ENCODE results near the gene OR2T1. TPM values are rescaled to one million over a fixed set of nuclear protein-coding genes. Genes with fewer than 3 reads are reported as not detected.

Gene OR2T1
- total and polyA plus RNA-seq, 4 experiments from 2014 or later, result not detected

Other genes with a start within 250 kb of the OR2T1 start
- not detected for gene OR2M2, start 228.2 kb upstream of the OR2T1 start, total RNA-seq
- not detected for gene OR2M2, start 228.2 kb upstream of the OR2T1 start, polyA plus RNA-seq
- not detected for gene OR2M3, start 205.8 kb upstream of the OR2T1 start, total RNA-seq
- gene OR2M3, start 205.8 kb upstream of the OR2T1 start, polyA plus RNA-seq, result not detected
- not detected for gene OR2M4, start 171.6 kb upstream of the OR2T1 start, total RNA-seq
- not detected for gene OR2M4, start 171.6 kb upstream of the OR2T1 start, polyA plus RNA-seq
- gene OR2T33, start 125.1 kb upstream of the OR2T1 start, total RNA-seq, result not detected
- gene OR2T33, start 125.1 kb upstream of the OR2T1 start, polyA plus RNA-seq, result not detected
- not detected for gene OR2T12, start 99.6 kb upstream of the OR2T1 start, total RNA-seq
- not detected for gene OR2T12, start 99.6 kb upstream of the OR2T1 start, polyA plus RNA-seq
- gene OR2M7, start 78.5 kb upstream of the OR2T1 start, total RNA-seq, result not detected
- gene OR2M7, start 78.5 kb upstream of the OR2T1 start, polyA plus RNA-seq, result not detected
- gene OR14C36, start 54.3 kb upstream of the OR2T1 start, total RNA-seq, result not detected
- gene OR14C36, start 54.3 kb upstream of the OR2T1 start, polyA plus RNA-seq, result not detected
- gene OR2T4, start 41.4 kb upstream of the OR2T1 start, total RNA-seq, result not detected
- gene OR2T4, start 41.4 kb upstream of the OR2T1 start, polyA plus RNA-seq, result not detected
- gene OR2T6, start 27.3 kb upstream of the OR2T1 start, total RNA-seq, result not detected
- gene OR2T6, start 27.3 kb upstream of the OR2T1 start, polyA plus RNA-seq, result not detected
- gene OR2T2, start 42.6 kb downstream of the OR2T1 start, total RNA-seq, result not detected
- not detected for gene OR2T2, start 42.6 kb downstream of the OR2T1 start, polyA plus RNA-seq
- gene OR2T3, start 70.3 kb downstream of the OR2T1 start, total RNA-seq, result not detected
- not detected for gene OR2T3, start 70.3 kb downstream of the OR2T1 start, polyA plus RNA-seq
- not detected for gene OR2T5, start 85.5 kb downstream of the OR2T1 start, total RNA-seq
- gene OR2T5, start 85.5 kb downstream of the OR2T1 start, polyA plus RNA-seq, result not detected
- not detected for gene OR2G6, start 105.0 kb downstream of the OR2T1 start, total RNA-seq
- not detected for gene OR2G6, start 105.0 kb downstream of the OR2T1 start, polyA plus RNA-seq
- not detected for gene OR2T29, start 159.7 kb downstream of the OR2T1 start, total RNA-seq
- gene OR2T29, start 159.7 kb downstream of the OR2T1 start, polyA plus RNA-seq, result not detected
- not detected for gene OR2T34, start 171.7 kb downstream of the OR2T1 start, total RNA-seq
- gene OR2T34, start 171.7 kb downstream of the OR2T1 start, polyA plus RNA-seq, result under 1 TPM in 1 of 2 donors, not detected in 1; 0.32 TPM
- gene OR2T10, start 194.7 kb downstream of the OR2T1 start, total RNA-seq, result not detected
- not detected for gene OR2T10, start 194.7 kb downstream of the OR2T1 start, polyA plus RNA-seq
- gene OR2T11, start 232.0 kb downstream of the OR2T1 start, total RNA-seq, result not detected
- gene OR2T11, start 232.0 kb downstream of the OR2T1 start, polyA plus RNA-seq, result not detected
- gene OR2T35, start 242.2 kb downstream of the OR2T1 start, total RNA-seq, result not detected
- not detected for gene OR2T35, start 242.2 kb downstream of the OR2T1 start, polyA plus RNA-seq

Data from CD4-positive, alpha-beta memory T cell (primary cell).